SK-N-SH (cell line): ENCODE measurements around the gene ASTN2.

Experiments used
- CHD2 ChIP-seq: fragments of 150-350 bp; IDR thresholded peaks from 2 replicates; pipeline ENCODE4 v1.6.1; 2018; ENCODE audit warnings: low read length; ENCODE audit not compliant: partially characterized antibody
- EP300 ChIP-seq, 2 experiments: IDR thresholded peaks; 2 replicates each; pipeline versions ENCODE4 v1.4.0 to v1.6.1; 2012; ENCODE audit warnings: borderline replicate concordance in 1 of 2, low read depth in 1 of 2, low read length in 1 of 2
- EZH2phosphoT487 ChIP-seq: fragments of 200-600 bp; sonication (generic); IDR thresholded peaks from 2 replicates; pipeline ENCODE4 v1.6.1; 2017; ENCODE audit warnings: low read depth, mixed run types, mild to moderate bottlenecking, antibody characterized with exemption, moderate library complexity, borderline replicate concordance
- FOSL2 ChIP-seq: IDR thresholded peaks from 2 replicates; pipeline ENCODE4 v1.4.0; 2012; ENCODE audit warnings: low read depth, mild to moderate bottlenecking, moderate library complexity, borderline replicate concordance
- FOXM1 ChIP-seq: IDR thresholded peaks from 2 replicates; pipeline ENCODE4 v1.4.0; 2012; ENCODE audit warnings: low read depth, mild to moderate bottlenecking
- MEF2A ChIP-seq: IDR thresholded peaks from 2 replicates; pipeline ENCODE4 v1.4.0; 2012; ENCODE audit warnings: low read depth, borderline replicate concordance
- MXI1 ChIP-seq: IDR thresholded peaks from 2 replicates; pipeline ENCODE4 v1.6.1; 2012; ENCODE audit warnings: mild to moderate bottlenecking, low read depth, low read length, improper control_type of control experiment
- NFIC ChIP-seq: IDR thresholded peaks from 2 replicates; pipeline ENCODE4 v1.4.0; 2012; ENCODE audit warnings: borderline replicate concordance
- NRF1 ChIP-seq: IDR thresholded peaks from 2 replicates; pipeline ENCODE4 v1.6.1; 2012; ENCODE audit warnings: low read depth, mild to moderate bottlenecking, low read length
- RXRA ChIP-seq: IDR thresholded peaks from 2 replicates; pipeline ENCODE4 v1.4.0; 2012; ENCODE audit warnings: low read depth, mild to moderate bottlenecking, borderline replicate concordance
- TEAD4 ChIP-seq: IDR thresholded peaks from 2 replicates; pipeline ENCODE4 v1.4.0; 2012; ENCODE audit warnings: mild to moderate bottlenecking, borderline replicate concordance; ENCODE audit not compliant: insufficient read depth
- TF ChIP-seq, protein P1 (sequence below): IDR thresholded peaks from 2 replicates; pipeline ENCODE4 v1.4.0; 2012; ENCODE audit warnings: low read depth, borderline replicate concordance
- TF ChIP-seq, protein P2 (sequence below): fragments of 200-600 bp; sonication (generic); IDR thresholded peaks from 2 replicates; pipeline ENCODE4 v1.6.1; 2017; ENCODE audit warnings: antibody characterized with exemption, mild to moderate bottlenecking, moderate library complexity

DNA sequence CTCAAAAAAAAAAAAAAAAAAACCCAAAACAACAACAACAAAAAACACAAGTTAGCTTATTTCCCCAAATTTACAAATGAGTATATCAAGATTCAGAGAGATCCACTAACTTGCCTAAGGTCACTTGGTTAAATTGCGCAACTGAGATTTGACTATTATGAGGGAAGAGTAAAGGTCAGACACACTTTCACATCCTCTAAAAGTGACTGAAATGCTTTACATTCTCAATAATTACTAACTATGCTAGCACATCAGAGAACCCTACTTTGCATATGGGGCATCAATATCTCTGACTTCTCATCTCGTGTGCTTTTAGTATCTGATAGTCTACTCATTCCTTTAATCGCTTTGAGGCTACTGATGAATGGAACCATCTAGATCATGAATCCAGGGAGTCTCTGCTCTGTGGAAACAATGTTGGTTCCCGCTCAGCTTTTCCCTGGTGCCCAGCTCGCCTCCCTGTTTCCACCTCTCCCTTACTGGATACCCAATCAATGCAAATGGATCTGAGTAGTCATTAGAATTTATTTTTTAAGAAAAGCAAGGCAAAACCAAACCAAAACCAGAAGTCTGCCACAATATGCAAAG lies 909.9 kb downstream of the ASTN2 start:
- no peak for TF ChIP-seq MEF2A
- TF ChIP-seq, protein P1, sequence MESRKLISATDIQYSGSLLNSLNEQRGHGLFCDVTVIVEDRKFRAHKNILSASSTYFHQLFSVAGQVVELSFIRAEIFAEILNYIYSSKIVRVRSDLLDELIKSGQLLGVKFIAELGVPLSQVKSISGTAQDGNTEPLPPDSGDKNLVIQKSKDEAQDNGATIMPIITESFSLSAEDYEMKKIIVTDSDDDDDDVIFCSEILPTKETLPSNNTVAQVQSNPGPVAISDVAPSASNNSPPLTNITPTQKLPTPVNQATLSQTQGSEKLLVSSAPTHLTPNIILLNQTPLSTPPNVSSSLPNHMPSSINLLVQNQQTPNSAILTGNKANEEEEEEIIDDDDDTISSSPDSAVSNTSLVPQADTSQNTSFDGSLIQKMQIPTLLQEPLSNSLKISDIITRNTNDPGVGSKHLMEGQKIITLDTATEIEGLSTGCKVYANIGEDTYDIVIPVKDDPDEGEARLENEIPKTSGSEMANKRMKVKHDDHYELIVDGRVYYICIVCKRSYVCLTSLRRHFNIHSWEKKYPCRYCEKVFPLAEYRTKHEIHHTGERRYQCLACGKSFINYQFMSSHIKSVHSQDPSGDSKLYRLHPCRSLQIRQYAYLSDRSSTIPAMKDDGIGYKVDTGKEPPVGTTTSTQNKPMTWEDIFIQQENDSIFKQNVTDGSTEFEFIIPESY = no peak
- TF ChIP-seq NFIC = no peak
- TF ChIP-seq FOSL2 = no peak
- TF ChIP-seq, protein P2, sequence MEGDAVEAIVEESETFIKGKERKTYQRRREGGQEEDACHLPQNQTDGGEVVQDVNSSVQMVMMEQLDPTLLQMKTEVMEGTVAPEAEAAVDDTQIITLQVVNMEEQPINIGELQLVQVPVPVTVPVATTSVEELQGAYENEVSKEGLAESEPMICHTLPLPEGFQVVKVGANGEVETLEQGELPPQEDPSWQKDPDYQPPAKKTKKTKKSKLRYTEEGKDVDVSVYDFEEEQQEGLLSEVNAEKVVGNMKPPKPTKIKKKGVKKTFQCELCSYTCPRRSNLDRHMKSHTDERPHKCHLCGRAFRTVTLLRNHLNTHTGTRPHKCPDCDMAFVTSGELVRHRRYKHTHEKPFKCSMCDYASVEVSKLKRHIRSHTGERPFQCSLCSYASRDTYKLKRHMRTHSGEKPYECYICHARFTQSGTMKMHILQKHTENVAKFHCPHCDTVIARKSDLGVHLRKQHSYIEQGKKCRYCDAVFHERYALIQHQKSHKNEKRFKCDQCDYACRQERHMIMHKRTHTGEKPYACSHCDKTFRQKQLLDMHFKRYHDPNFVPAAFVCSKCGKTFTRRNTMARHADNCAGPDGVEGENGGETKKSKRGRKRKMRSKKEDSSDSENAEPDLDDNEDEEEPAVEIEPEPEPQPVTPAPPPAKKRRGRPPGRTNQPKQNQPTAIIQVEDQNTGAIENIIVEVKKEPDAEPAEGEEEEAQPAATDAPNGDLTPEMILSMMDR = no peak
- no peak for TF ChIP-seq EP300 (IDR thresholded peaks at IDR 0.05; ENCODE audit: borderline replicate concordance in 1 of 2, low read depth in 1 of 2, low read length in 1 of 2)
- TF ChIP-seq RXRA = no peak
- TF ChIP-seq MXI1 = no peak
- no peak for TF ChIP-seq CHD2
- no peak for TF ChIP-seq FOXM1
- no peak for TF ChIP-seq TEAD4
- no peak for TF ChIP-seq EZH2phosphoT487
- TF ChIP-seq NRF1 = no peak
